Activated CD4-positive, alpha-beta memory T cell treated with anti-CD3 and anti-CD28 coated beads, Interleukin-2, amount 10 ng/mL, durations not matched to agents 7 days and 5 days (primary cell): Measurements from ENCODE around the gene KCNQ1. TPM values are rescaled to one million over a fixed set of nuclear protein-coding genes. Genes with fewer than 3 reads are reported as not detected.

ENCODE experiments used
- CTCF ChIA-PET: fragments of 350-600 bp; sonication (Branson Sonifier 250); formaldehyde crosslinking; loops from one replicate; lab custom pipeline; 2021; ENCODE audit warnings: antibody characterized with exemption, inconsistent platforms; lab: Charles Lee
- POLR2A ChIA-PET: fragments of 350-600 bp; sonication (Branson Sonifier 250); formaldehyde crosslinking; loops from one replicate; lab custom pipeline; 2021; ENCODE audit warnings: antibody characterized with exemption; lab: Charles Lee
- DNase-seq: peaks from one replicate; pipeline ENCODE4 v3.0.0-alpha.2; 2020
- H3K27ac Mint-ChIP-seq: one replicate; pipeline ENCODE4 v1.8.0; 2021; ENCODE audit warnings: mild to moderate bottlenecking, mixed read lengths
- H3K27me3 Mint-ChIP-seq: one replicate; pipeline ENCODE4 v1.8.0; 2021; ENCODE audit warnings: mixed read lengths
- H3K36me3 Mint-ChIP-seq: one replicate; pipeline ENCODE4 v1.8.0; 2021; ENCODE audit warnings: low read depth, mixed read lengths
- H3K4me1 Mint-ChIP-seq: one replicate; pipeline ENCODE4 v1.8.0; 2021; ENCODE audit warnings: mixed read lengths
- H3K4me3 Mint-ChIP-seq: one replicate; pipeline ENCODE4 v1.8.0; 2021; ENCODE audit warnings: mild to moderate bottlenecking, mixed read lengths
- H3K9me3 Mint-ChIP-seq: one replicate; pipeline ENCODE4 v1.8.0; 2021; ENCODE audit warnings: mixed read lengths
- total RNA-seq, 2 experiments: library from RNA; stranded (reverse); gene quantifications; one replicate each; pipeline ENCODE4 v1.2.3, GENCODE V29; 2021

The KCNQ1 gene
- total RNA-seq, 2 experiments from 2014 or later = 14.8 to 15.0 TPM

GRCh38 chr11:2549491-2549875 is 104.7 kb downstream of the KCNQ1 start:
- POLR2A ChIA-PET = no interaction called here

GRCh38 chr11:2549876-2550605 is 105.2 kb downstream of the KCNQ1 start:
- no peak for DNase-seq
- H3K27ac Mint-ChIP-seq = no peak overlapping the region
- peaks cover 4% of the 10 kb centered on the region for H3K4me1 Mint-ChIP-seq
- H3K36me3 Mint-ChIP-seq = no peaks in the 10 kb centered on the region
- ChIA-PET POLR2A (no interaction called here), CTCF (no interaction called here)
- no peak overlapping the region for H3K4me3 Mint-ChIP-seq
- H3K9me3 Mint-ChIP-seq = no peaks in the 10 kb centered on the region
- H3K27me3 Mint-ChIP-seq = no peaks in the 10 kb centered on the region

More at GRCh38 chr11:2549491-2549875, 104.7 kb downstream of the KCNQ1 start:
- no peak overlapping the region for H3K27ac Mint-ChIP-seq
- peaks cover 4% of the 10 kb centered on the region for H3K4me1 Mint-ChIP-seq
- no peak overlapping the region for H3K4me3 Mint-ChIP-seq
- H3K9me3 Mint-ChIP-seq = no peaks in the 10 kb centered on the region
- H3K27me3 Mint-ChIP-seq = no peaks in the 10 kb centered on the region
- DNase-seq = no peak
- CTCF ChIA-PET = no interaction called here
- H3K36me3 Mint-ChIP-seq = no peaks in the 10 kb centered on the region

GRCh38 chr11:2550606-2550970 is 105.8 kb downstream of the KCNQ1 start:
- Mint-ChIP-seq H3K36me3 (no peaks in the 10 kb centered on the region), H3K27ac (no peak overlapping the region), H3K4me1 (peaks cover 4% of the 10 kb centered on the region), H3K4me3 (no peak overlapping the region), H3K27me3 (no peaks in the 10 kb centered on the region), H3K9me3 (no peaks in the 10 kb centered on the region)
- ChIA-PET CTCF (no interaction called here), POLR2A (no interaction called here)
- DNase-seq = no peak

GRCh38 chr11:2551131-2551530 is 106.3 kb downstream of the KCNQ1 start:
- Mint-ChIP-seq H3K27ac (no peak overlapping the region), H3K36me3 (no peaks in the 10 kb centered on the region), H3K9me3 (no peaks in the 10 kb centered on the region), H3K4me3 (no peak overlapping the region), H3K4me1 (peaks cover 4% of the 10 kb centered on the region), H3K27me3 (no peaks in the 10 kb centered on the region)
- ChIA-PET POLR2A (no interaction called here), CTCF (no interaction called here)
- DNase-seq = no peak

GRCh38 chr11:2552210-2552609 is 107.4 kb downstream of the KCNQ1 start:
- Mint-ChIP-seq H3K27me3 (no peaks in the 10 kb centered on the region), H3K27ac (no peak overlapping the region), H3K36me3 (no peaks in the 10 kb centered on the region), H3K4me3 (no peak overlapping the region), H3K9me3 (no peaks in the 10 kb centered on the region), H3K4me1 (peaks cover 4% of the 10 kb centered on the region)
- no peak for DNase-seq
- ChIA-PET POLR2A (no interaction called here), CTCF (interaction anchor here (0.7 kb wide), 1 partner anchor 514 kb away, joined by 4 read pairs; no protein-coding TSS in a partner anchor)

- CTCF ChIA-PET = interaction anchor here (0.7 kb wide), 1 partner anchor 515 kb away, joined by 4 read pairs; no protein-coding TSS in a partner anchor
- Mint-ChIP-seq H3K9me3 (no peaks in the 10 kb centered on the region), H3K4me1 (peaks cover 4% of the 10 kb centered on the region), H3K4me3 (no peak overlapping the region), H3K36me3 (no peaks in the 10 kb centered on the region), H3K27me3 (no peaks in the 10 kb centered on the region), H3K27ac (no peak overlapping the region)
- DNase-seq = no peak
- POLR2A ChIA-PET = no interaction called here
Observed at GRCh38 chr11:2553198-2553597, 108.4 kb downstream of the KCNQ1 start.

- peaks cover 4% of the 10 kb centered on the region for H3K4me1 Mint-ChIP-seq
- no peak overlapping the region for H3K4me3 Mint-ChIP-seq
- H3K9me3 Mint-ChIP-seq = no peaks in the 10 kb centered on the region
Observed at GRCh38 chr11:2553886-2554285, 109.1 kb downstream of the KCNQ1 start.

GRCh38 chr11:2554338-2555207 is 109.8 kb downstream of the KCNQ1 start:
- Mint-ChIP-seq H3K4me3 (no peak overlapping the region), H3K27me3 (no peaks in the 10 kb centered on the region), H3K36me3 (no peaks in the 10 kb centered on the region), H3K27ac (no peak overlapping the region), H3K9me3 (no peaks in the 10 kb centered on the region), H3K4me1 (peaks cover 4% of the 10 kb centered on the region)
- ChIA-PET POLR2A (no interaction called here), CTCF (interaction anchor here (0.7 kb wide), 1 partner anchor 9 kb away, joined by 3 read pairs; no protein-coding TSS in a partner anchor)
- no peak for DNase-seq

More at GRCh38 chr11:2553886-2554285, 109.1 kb downstream of the KCNQ1 start:
- ChIA-PET CTCF (no interaction called here), POLR2A (no interaction called here)
- no peak overlapping the region for H3K27ac Mint-ChIP-seq
- no peaks in the 10 kb centered on the region for H3K36me3 Mint-ChIP-seq
- no peak for DNase-seq
- H3K27me3 Mint-ChIP-seq = no peaks in the 10 kb centered on the region

GRCh38 chr11:2555336-2555735 is 110.5 kb downstream of the KCNQ1 start:
- no peaks in the 10 kb centered on the region for H3K36me3 Mint-ChIP-seq
- H3K27me3 Mint-ChIP-seq = no peaks in the 10 kb centered on the region
- no peak for DNase-seq
- CTCF ChIA-PET = interaction anchor here (0.7 kb wide), 1 partner anchor 10 kb away, joined by 3 read pairs; no protein-coding TSS in a partner anchor
- peaks cover 4% of the 10 kb centered on the region for H3K4me1 Mint-ChIP-seq
- no peak overlapping the region for H3K27ac Mint-ChIP-seq
- no peak overlapping the region for H3K4me3 Mint-ChIP-seq
- POLR2A ChIA-PET = no interaction called here
- H3K9me3 Mint-ChIP-seq = no peaks in the 10 kb centered on the region

- H3K27ac Mint-ChIP-seq = no peak overlapping the region
Observed at GRCh38 chr11:2555891-2556290, 111.1 kb downstream of the KCNQ1 start.

GRCh38 chr11:2557381-2557780 is 112.6 kb downstream of the KCNQ1 start:
- no peak for DNase-seq
- Mint-ChIP-seq H3K9me3 (no peaks in the 10 kb centered on the region), H3K27ac (no peak overlapping the region), H3K4me3 (no peak overlapping the region), H3K4me1 (peaks cover 4% of the 10 kb centered on the region), H3K27me3 (no peaks in the 10 kb centered on the region), H3K36me3 (no peaks in the 10 kb centered on the region)
- ChIA-PET CTCF (no interaction called here), POLR2A (no interaction called here)

More at GRCh38 chr11:2555891-2556290, 111.1 kb downstream of the KCNQ1 start:
- Mint-ChIP-seq H3K4me3 (no peak overlapping the region), H3K36me3 (no peaks in the 10 kb centered on the region), H3K27me3 (no peaks in the 10 kb centered on the region), H3K9me3 (no peaks in the 10 kb centered on the region), H3K4me1 (peaks cover 4% of the 10 kb centered on the region)
- ChIA-PET CTCF (no interaction called here), POLR2A (no interaction called here)
- no peak for DNase-seq

- Mint-ChIP-seq H3K27ac (no peak overlapping the region), H3K4me3 (no peak overlapping the region), H3K27me3 (no peaks in the 10 kb centered on the region), H3K4me1 (no peaks in the 10 kb centered on the region), H3K9me3 (no peaks in the 10 kb centered on the region), H3K36me3 (no peaks in the 10 kb centered on the region)
- ChIA-PET CTCF (no interaction called here), POLR2A (no interaction called here)
- no peak for DNase-seq
Observed at GRCh38 chr11:2558397-2558796, 113.6 kb downstream of the KCNQ1 start.

GRCh38 chr11:2558861-2559526 is 114.2 kb downstream of the KCNQ1 start:
- DNase-seq = no peak
- ChIA-PET POLR2A (no interaction called here), CTCF (interaction anchor here (0.7 kb wide), 1 partner anchor 333 kb away, joined by 4 read pairs; no protein-coding TSS in a partner anchor)
- H3K9me3 Mint-ChIP-seq = no peaks in the 10 kb centered on the region
- no peaks in the 10 kb centered on the region for H3K27me3 Mint-ChIP-seq
- H3K4me3 Mint-ChIP-seq = no peak overlapping the region
- H3K36me3 Mint-ChIP-seq = no peaks in the 10 kb centered on the region
- H3K27ac Mint-ChIP-seq = no peak overlapping the region
- no peaks in the 10 kb centered on the region for H3K4me1 Mint-ChIP-seq
